Measurements from ENCODE around the gene DCHS1. TPM values are rescaled to one million over a fixed set of nuclear protein-coding genes. Genes with fewer than 3 reads are reported as not detected.
A peak's percentile ranks its signal among the peaks of the same experiment; 100 is the strongest.

DCHS1 gene
- total and polyA plus RNA-seq, 5 donors from 2014 or later = 0.49 to 2.4 (median 1.1) TPM

- H3K4me3 Mint-ChIP-seq = peak overlapping the region; percentile 90 to 99 (median 98)
- H3K9me3 Mint-ChIP-seq = peaks cover 0 to 2% (median 0%) of the 10 kb centered on the region in 7 donors
- ATAC-seq (ENCODE audit: low read depth in 2 of 2) (no peak), DNase-seq (no peak)
- Histone ChIP-seq H3K4me1 (ENCODE audit: control insufficient read depth, insufficient read depth, low read length, poor library complexity, severe bottlenecking) (peaks cover 18% of the 10 kb centered on the region), H3K27me3 (ENCODE audit: control insufficient read depth, insufficient read depth, low read length) (no peaks in the 10 kb centered on the region), H3K27ac (ENCODE audit: insufficient read depth, low read length, poor library complexity, severe bottlenecking) (peak overlapping the region; percentile 52), H3K9me3 (ENCODE audit: control insufficient read depth in 2 of 2, low read length in 2 of 2) (no peaks in the 10 kb centered on the region), H3K4me3 (ENCODE audit: low read depth, low read length) (peak overlapping the region; percentile 97), H3K36me3 (ENCODE audit: control insufficient read depth, insufficient read depth, low read length) (peaks cover 12% of the 10 kb centered on the region)
- H3K4me1 Mint-ChIP-seq = peaks cover 10 to 48% (median 31%) of the 10 kb centered on the region in 4 donors
- peak overlapping the region in 2 of 3 donors; percentile 95 to 99 for H3K27ac Mint-ChIP-seq
- H3K27me3 Mint-ChIP-seq = no peaks in the 10 kb centered on the region
- H3K36me3 Mint-ChIP-seq = peaks cover 10% of the 10 kb centered on the region
Measured at GRCh38 chr11:6681949-6682348, 26.3 kb upstream of the DCHS1 start.

GRCh38 chr11:6681505-6681904 is 25.9 kb upstream of the DCHS1 start:
- Histone ChIP-seq H3K4me3 (ENCODE audit: low read depth, low read length) (peak overlapping the region; percentile 97), H3K4me1 (ENCODE audit: control insufficient read depth, insufficient read depth, low read length, poor library complexity, severe bottlenecking) (peaks cover 18% of the 10 kb centered on the region), H3K27ac (ENCODE audit: insufficient read depth, low read length, poor library complexity, severe bottlenecking) (no peak overlapping the region), H3K9me3 (ENCODE audit: control insufficient read depth in 2 of 2, low read length in 2 of 2) (no peaks in the 10 kb centered on the region), H3K36me3 (ENCODE audit: control insufficient read depth, insufficient read depth, low read length) (peaks cover 12% of the 10 kb centered on the region), H3K27me3 (ENCODE audit: control insufficient read depth, insufficient read depth, low read length) (no peaks in the 10 kb centered on the region)
- Mint-ChIP-seq H3K36me3 (peaks cover 10% of the 10 kb centered on the region), H3K27me3 (no peaks in the 10 kb centered on the region), H3K4me3 (peak overlapping the region; percentile 70 to 90 (median 75)), H3K27ac (peak overlapping the region in 1 of 3 donors; percentile 79), H3K4me1 (peaks cover 10 to 49% (median 32%) of the 10 kb centered on the region in 4 donors), H3K9me3 (peaks cover 0 to 2% (median 0%) of the 10 kb centered on the region in 7 donors)
- ATAC-seq (ENCODE audit: low read depth in 2 of 2) (no peak), DNase-seq (no peak)

- H3K36me3 ChIP-seq (ENCODE audit: control insufficient read depth, insufficient read depth, low read length) = peaks cover 12% of the 10 kb centered on the region
- H3K4me3 Mint-ChIP-seq = peak overlapping the region in 1 of 4 donors; percentile 57
- no peaks in the 10 kb centered on the region for H3K9me3 ChIP-seq (ENCODE audit: control insufficient read depth in 2 of 2, low read length in 2 of 2)
- H3K27ac Mint-ChIP-seq = no peak overlapping the region
- H3K27me3 ChIP-seq (ENCODE audit: control insufficient read depth, insufficient read depth, low read length) = no peaks in the 10 kb centered on the region
- peaks cover 10% of the 10 kb centered on the region for H3K36me3 Mint-ChIP-seq
- peaks cover 24 to 60% (median 41%) of the 10 kb centered on the region in 4 donors for H3K4me1 Mint-ChIP-seq
- H3K9me3 Mint-ChIP-seq = no peaks in the 10 kb centered on the region
- H3K27ac ChIP-seq (ENCODE audit: insufficient read depth, low read length, poor library complexity, severe bottlenecking) = no peak overlapping the region
- ATAC-seq (ENCODE audit: low read depth in 2 of 2) = no peak
- DNase-seq = no peak
- H3K27me3 Mint-ChIP-seq = no peaks in the 10 kb centered on the region
- H3K4me1 ChIP-seq (ENCODE audit: control insufficient read depth, insufficient read depth, low read length, poor library complexity, severe bottlenecking) = peaks cover 18% of the 10 kb centered on the region
- no peak overlapping the region for H3K4me3 ChIP-seq (ENCODE audit: low read depth, low read length)
Measured at GRCh38 chr11:6677018-6677417, 21.4 kb upstream of the DCHS1 start.

GRCh38 chr11:6674862-6675261 is 19.3 kb upstream of the DCHS1 start:
- H3K27me3 Mint-ChIP-seq = no peaks in the 10 kb centered on the region
- H3K27ac Mint-ChIP-seq = no peak overlapping the region
- H3K27me3 ChIP-seq (ENCODE audit: control insufficient read depth, insufficient read depth, low read length) = no peaks in the 10 kb centered on the region
- H3K4me1 ChIP-seq (ENCODE audit: control insufficient read depth, insufficient read depth, low read length, poor library complexity, severe bottlenecking) = peaks cover 26% of the 10 kb centered on the region
- ATAC-seq (ENCODE audit: low read depth in 2 of 2) = no peak
- no peaks in the 10 kb centered on the region for H3K36me3 ChIP-seq (ENCODE audit: control insufficient read depth, insufficient read depth, low read length)
- peaks cover 35 to 62% (median 42%) of the 10 kb centered on the region in 4 donors for H3K4me1 Mint-ChIP-seq
- no peak overlapping the region for H3K4me3 Mint-ChIP-seq
- no peaks in the 10 kb centered on the region for H3K9me3 ChIP-seq (ENCODE audit: control insufficient read depth in 2 of 2, low read length in 2 of 2)
- H3K9me3 Mint-ChIP-seq = no peaks in the 10 kb centered on the region
- no peak overlapping the region for H3K4me3 ChIP-seq (ENCODE audit: low read depth, low read length)
- peaks cover 5% of the 10 kb centered on the region for H3K36me3 Mint-ChIP-seq
- no peak overlapping the region for H3K27ac ChIP-seq (ENCODE audit: insufficient read depth, low read length, poor library complexity, severe bottlenecking)
- DNase-seq = no peak

- Histone ChIP-seq H3K4me1 (ENCODE audit: control insufficient read depth, insufficient read depth, low read length, poor library complexity, severe bottlenecking) (peaks cover 26% of the 10 kb centered on the region), H3K4me3 (ENCODE audit: low read depth, low read length) (no peak overlapping the region), H3K36me3 (ENCODE audit: control insufficient read depth, insufficient read depth, low read length) (no peaks in the 10 kb centered on the region), H3K9me3 (ENCODE audit: control insufficient read depth in 2 of 2, low read length in 2 of 2) (no peaks in the 10 kb centered on the region), H3K27me3 (ENCODE audit: control insufficient read depth, insufficient read depth, low read length) (no peaks in the 10 kb centered on the region), H3K27ac (ENCODE audit: insufficient read depth, low read length, poor library complexity, severe bottlenecking) (no peak overlapping the region)
- no peak for ATAC-seq (ENCODE audit: low read depth in 2 of 2)
- no peaks in the 10 kb centered on the region for H3K9me3 Mint-ChIP-seq
- no peaks in the 10 kb centered on the region for H3K27me3 Mint-ChIP-seq
- peaks cover 3% of the 10 kb centered on the region for H3K36me3 Mint-ChIP-seq
- no peak for DNase-seq
- peaks cover 33 to 60% (median 44%) of the 10 kb centered on the region in 4 donors for H3K4me1 Mint-ChIP-seq
- peak overlapping the region in 1 of 3 donors; percentile 75 for H3K27ac Mint-ChIP-seq
- no peak overlapping the region for H3K4me3 Mint-ChIP-seq
Measured at GRCh38 chr11:6674219-6674597, 18.6 kb upstream of the DCHS1 start.

GRCh38 chr11:6673523-6674218 is 18.1 kb upstream of the DCHS1 start:
- no peaks in the 10 kb centered on the region for H3K9me3 Mint-ChIP-seq
- H3K4me1 Mint-ChIP-seq = peaks cover 30 to 59% (median 42%) of the 10 kb centered on the region in 4 donors
- Histone ChIP-seq H3K27me3 (ENCODE audit: control insufficient read depth, insufficient read depth, low read length) (no peaks in the 10 kb centered on the region), H3K27ac (ENCODE audit: insufficient read depth, low read length, poor library complexity, severe bottlenecking) (no peak overlapping the region), H3K4me1 (ENCODE audit: control insufficient read depth, insufficient read depth, low read length, poor library complexity, severe bottlenecking) (peaks cover 26% of the 10 kb centered on the region), H3K9me3 (ENCODE audit: control insufficient read depth in 2 of 2, low read length in 2 of 2) (no peaks in the 10 kb centered on the region), H3K4me3 (ENCODE audit: low read depth, low read length) (no peak overlapping the region), H3K36me3 (ENCODE audit: control insufficient read depth, insufficient read depth, low read length) (no peaks in the 10 kb centered on the region)
- DNase-seq (no peak), ATAC-seq (ENCODE audit: low read depth in 2 of 2) (no peak)
- H3K36me3 Mint-ChIP-seq = no peaks in the 10 kb centered on the region
- peak overlapping the region in 2 of 4 donors; percentile 23 to 36 for H3K4me3 Mint-ChIP-seq
- peak overlapping the region in 2 of 3 donors; percentile 75 to 94 for H3K27ac Mint-ChIP-seq
- H3K27me3 Mint-ChIP-seq = no peaks in the 10 kb centered on the region

GRCh38 chr11:6671991-6672390 is 16.4 kb upstream of the DCHS1 start:
- Histone ChIP-seq H3K27me3 (ENCODE audit: control insufficient read depth, insufficient read depth, low read length) (no peaks in the 10 kb centered on the region), H3K27ac (ENCODE audit: insufficient read depth, low read length, poor library complexity, severe bottlenecking) (no peak overlapping the region), H3K4me3 (ENCODE audit: low read depth, low read length) (no peak overlapping the region), H3K4me1 (ENCODE audit: control insufficient read depth, insufficient read depth, low read length, poor library complexity, severe bottlenecking) (peaks cover 26% of the 10 kb centered on the region), H3K36me3 (ENCODE audit: control insufficient read depth, insufficient read depth, low read length) (no peaks in the 10 kb centered on the region), H3K9me3 (ENCODE audit: control insufficient read depth in 2 of 2, low read length in 2 of 2) (no peaks in the 10 kb centered on the region)
- H3K27ac Mint-ChIP-seq = peak overlapping the region in 2 of 3 donors; percentile 84 to 86
- peaks cover 36 to 69% (median 41%) of the 10 kb centered on the region in 4 donors for H3K4me1 Mint-ChIP-seq
- H3K4me3 Mint-ChIP-seq = peak overlapping the region in 1 of 4 donors; percentile 57
- DNase-seq (no peak), ATAC-seq (ENCODE audit: low read depth in 2 of 2) (no peak)
- no peaks in the 10 kb centered on the region for H3K36me3 Mint-ChIP-seq
- H3K27me3 Mint-ChIP-seq = peaks cover 4% of the 10 kb centered on the region
- H3K9me3 Mint-ChIP-seq = no peaks in the 10 kb centered on the region

Data from CD4-positive, CD25-positive, alpha-beta regulatory T cell (primary cell).